ENCODE results near the gene AXIN1.
"Not testable (repeated sequence)": the region's sequence is repeated elsewhere in the genome, so short reads cannot be mapped to it uniquely, and the experiment has no call there.

Gene AXIN1

DNA sequence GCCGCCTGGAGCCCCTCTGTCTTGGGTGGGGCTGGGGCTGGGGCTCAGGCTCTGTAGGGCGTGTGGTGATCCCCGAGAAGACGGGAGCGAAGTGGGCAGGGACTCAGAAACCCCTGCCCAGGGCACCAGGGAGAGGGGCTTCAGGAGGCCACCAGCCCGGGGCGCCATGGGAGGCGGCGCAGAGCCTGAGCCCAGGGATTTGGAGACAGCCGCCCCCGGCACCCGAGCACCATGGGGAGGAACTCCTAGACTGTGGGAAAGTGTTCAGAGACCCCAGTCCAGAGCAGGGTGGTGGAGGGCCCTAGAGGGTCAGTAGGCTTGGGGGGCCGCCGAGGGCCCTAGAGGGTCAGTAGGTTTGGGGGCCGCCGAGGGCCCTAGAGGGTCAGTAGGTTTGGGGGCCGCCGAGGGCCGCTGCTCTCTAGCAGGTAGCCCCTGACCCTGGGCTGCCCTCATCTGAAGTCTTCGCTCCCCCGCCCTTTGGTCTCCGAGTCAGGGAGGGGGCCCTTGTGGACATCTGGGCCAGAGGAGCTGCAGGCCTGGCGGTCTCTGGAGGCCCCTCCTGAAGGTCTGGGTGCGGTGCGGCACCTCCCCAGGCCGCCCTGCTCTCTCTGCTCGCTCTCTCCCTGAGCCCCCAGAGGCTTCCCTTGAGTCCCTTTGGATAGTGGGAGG lies 71.4 kb downstream of the AXIN1 start:
- DNase-seq (ENCODE audit: low spot score), result no peak

DNA sequence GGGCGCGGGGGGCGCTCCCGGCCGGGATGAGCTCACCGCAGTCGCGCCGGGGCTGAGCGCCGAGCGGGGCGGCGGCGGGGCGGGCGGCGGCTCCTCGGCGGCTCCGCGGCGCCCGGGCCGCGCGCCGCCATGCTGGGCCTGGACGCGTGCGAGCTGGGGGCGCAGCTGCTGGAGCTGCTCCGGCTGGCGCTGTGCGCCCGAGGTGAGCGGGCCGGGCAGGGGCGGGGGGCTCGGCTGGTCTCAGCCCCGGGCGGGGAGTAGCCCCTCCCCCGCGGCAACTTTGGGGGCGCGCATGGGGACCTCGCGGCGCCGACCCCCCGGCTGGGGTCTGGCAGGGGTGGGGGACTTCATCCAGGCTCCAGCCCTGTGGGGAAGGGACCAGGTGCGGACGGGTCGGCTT lies 72.0 kb downstream of the AXIN1 start, which contains the start of gene ARHGDIG:
TSS of gene ARHGDIG (plus strand) at position 40 of the 400 bp plus-strand sequence. CDS start at position 130, 90 bp downstream.
- no peak for DNase-seq (ENCODE audit: low spot score)

DNA sequence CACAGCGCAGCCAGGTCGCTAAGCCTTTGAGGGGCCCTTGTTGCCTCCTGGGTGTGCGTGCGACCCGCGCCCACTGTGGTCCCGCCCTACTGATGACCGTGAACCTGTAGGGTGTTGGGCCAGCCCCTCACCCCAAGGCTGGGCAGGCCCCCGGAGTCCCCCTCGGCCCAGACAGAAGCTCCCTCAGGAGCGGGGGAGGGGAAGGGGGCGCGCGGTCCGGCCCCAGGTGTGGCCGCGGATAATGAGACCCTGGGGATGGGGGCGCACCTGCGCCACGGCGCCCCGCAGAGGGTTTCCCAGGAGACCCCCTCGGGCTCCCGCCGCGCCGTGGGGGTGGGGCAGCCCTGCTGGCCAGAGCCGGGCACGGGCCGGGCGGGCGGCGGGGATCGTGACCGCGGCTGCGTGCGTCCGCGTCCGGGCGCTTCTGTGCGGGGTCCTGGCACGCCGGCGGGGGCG lies 72.5 kb downstream of the AXIN1 start:
- DNase-seq (ENCODE audit: low spot score), result no peak

DNA sequence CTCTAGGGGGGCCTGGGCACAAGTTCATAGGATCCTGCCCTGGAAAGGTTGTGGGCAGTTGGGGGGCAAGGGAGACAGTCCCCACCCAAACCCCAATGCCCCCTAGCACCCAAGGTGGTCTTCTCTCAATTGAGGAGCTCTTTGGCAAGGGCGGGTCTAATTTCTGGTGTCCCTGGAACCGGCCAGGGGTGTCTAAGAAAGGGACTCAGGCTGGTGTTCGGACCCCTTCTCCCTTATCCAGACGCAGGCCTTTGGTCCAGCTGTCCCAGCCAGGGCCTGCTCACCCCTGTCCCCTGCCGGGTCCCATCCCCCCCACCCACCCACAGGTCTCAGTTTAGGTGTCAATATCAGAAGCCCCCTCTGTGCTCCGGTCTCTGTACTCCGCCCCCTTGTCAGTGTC lies 73.0 kb downstream of the AXIN1 start:
- DNase-seq (ENCODE audit: low spot score), result no peak

DNA sequence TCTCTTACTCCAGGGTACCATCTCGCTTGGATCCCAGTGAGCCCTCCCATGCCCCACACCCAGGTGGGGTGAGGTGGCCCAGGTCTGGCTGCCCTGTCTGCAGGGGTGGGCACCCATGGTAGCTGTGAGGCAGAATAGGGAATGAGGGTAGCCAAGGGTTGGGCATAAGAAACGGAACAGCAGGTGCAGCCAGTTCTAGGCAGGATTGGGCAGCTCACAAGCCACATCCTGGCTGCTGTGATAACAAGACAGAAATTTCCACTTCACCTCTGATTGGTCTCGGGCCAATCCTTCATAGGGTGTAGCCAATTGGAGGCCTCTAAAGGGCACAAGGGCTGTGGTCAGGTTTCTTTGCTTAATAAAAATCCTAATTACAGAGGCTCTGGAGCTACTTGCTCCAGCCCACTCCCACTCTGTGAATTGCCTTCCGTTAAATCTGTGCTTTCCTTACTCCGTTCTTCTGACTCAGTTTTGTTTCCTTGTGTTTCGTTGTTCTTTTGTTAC lies 73.6 kb downstream of the AXIN1 start:
- peak; percentile 53 for DNase-seq (ENCODE audit: low spot score)

DNA sequence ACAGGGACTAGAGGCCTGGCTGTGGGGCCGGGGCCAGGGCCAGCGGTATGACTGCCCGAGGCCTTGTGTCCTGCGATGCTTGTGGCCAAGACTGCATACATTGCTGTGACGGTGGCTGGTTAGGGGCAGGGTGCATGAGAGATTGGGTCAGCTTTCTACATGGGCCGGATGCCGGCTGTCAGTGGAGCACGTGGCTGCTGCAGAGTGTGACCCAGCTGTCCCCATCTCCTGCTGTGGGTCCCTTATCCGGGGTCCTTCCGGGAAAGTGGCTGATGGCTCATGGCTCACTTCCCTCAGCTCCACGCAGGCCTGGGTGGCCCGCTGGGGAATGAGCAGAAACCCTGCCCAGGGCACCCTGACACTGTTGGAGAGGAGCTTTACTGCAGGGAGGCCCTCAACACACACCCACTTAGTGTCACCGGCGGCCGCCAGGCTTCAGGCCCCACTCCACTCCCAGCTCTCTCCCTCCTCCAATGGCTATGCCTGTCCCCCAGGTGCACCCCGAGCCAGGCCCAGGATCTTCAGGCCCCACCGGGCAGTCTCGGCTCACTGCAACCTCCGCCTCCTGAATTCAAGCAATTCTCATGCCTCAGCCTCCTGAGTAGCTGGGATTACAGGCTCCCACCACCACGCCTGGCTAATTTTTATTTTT lies 76.0 kb downstream of the AXIN1 start:
- peak; percentile 9 for DNase-seq (ENCODE audit: low spot score)

DNA sequence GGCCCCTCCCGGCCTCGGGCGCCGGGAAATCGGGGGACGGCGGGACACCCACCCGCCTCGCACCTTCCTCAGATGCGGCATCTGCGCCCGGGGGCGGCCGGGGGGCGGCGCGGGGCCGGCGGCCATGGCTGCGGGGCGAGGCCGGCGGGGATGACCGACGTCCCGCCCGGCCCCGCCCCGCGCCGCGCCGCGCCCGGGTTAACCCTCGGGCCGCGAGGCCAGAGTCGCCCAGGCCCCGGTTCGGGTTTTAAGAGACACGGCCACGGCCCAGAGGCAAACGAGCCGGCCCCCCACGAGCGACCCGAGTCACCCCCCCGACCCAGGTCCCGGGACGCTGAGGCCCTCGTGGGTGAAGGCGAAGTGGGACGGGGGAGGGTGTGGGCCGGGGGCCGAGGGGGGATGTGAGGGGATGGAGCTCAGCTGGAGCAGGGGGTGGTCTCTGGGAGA lies 76.7 kb downstream of the AXIN1 start, which contains the start of gene RGS11:
TSS of gene RGS11 (minus strand) at position 159 of the 447 bp plus-strand sequence. CDS start at position 126, 33 bp downstream.
- no peak for DNase-seq (ENCODE audit: low spot score)

DNA sequence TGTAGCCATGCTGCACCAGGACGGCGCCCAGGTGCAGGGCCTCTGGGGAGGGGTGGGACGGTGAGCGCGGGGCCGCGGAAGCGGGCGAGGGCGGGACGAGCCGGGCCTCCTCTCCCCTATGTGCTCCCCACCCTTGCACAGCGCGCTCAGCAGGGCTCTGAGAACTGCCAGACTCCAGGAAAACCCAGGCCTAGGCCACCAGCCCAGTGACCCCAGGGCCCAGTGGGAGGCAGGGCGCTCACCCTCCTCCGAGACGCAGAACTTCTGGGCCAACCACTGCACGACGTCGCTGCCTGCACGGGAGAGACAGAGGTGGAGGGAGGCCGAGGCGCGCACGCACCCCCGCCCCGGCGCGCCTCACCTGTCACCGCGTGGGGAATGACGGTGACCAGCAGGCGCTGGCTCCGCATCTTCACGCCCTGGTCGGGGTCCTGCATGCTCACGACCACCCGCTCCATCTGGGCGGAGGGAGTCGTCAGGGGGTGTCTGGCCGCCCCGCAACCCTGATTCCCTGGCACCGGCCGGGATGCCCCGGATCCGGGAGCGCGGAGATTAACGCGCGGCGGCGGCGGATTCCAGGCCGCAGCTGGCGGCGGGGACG lies 77.4 kb downstream of the AXIN1 start:
- DNase-seq (ENCODE audit: low spot score), result peak; percentile 55

DNA sequence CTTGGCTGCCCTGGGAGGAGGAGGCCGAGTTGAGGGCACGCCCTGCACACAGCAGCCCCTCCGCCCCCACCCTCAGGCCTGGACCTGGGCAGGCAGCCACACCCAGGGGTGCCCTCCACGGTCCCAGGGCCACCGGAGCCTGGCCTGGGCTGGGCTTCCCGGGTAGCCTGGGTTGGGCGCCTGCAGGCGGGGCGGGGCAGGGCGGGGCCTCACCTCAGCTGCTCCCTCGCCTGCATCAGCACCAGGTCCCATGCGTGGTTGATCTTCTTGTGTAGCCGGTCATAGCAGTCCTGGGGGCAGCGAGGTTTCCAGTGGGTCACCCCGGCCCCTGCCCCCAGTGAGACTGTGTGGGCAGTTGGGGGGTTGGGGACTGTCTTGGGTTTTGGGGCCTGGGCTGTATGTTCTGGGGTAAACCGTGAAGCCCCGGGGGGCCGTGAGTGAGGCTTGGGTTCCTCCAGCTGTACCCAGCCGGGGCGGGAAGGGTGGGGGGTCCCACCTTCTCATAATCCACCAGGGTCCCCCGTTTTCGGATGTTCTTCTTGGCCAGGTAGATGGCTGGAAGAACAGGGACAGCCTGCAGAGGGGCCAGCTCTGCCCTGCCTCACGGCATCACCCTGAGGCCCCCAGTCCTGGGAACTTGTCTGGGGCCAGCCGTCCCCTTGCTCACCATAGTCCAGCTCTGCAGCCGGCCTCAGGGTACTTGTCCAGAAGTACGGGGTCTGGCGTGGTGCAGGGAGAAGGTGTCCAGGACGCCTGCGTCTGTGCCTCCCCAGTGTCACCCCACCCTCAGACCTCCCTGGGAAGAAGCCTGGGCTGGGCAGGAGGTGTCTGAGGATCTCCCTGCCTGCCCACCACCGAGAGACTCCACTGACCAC lies 78.7 kb downstream of the AXIN1 start:
- DNase-seq (ENCODE audit: low spot score), result no peak

DNA sequence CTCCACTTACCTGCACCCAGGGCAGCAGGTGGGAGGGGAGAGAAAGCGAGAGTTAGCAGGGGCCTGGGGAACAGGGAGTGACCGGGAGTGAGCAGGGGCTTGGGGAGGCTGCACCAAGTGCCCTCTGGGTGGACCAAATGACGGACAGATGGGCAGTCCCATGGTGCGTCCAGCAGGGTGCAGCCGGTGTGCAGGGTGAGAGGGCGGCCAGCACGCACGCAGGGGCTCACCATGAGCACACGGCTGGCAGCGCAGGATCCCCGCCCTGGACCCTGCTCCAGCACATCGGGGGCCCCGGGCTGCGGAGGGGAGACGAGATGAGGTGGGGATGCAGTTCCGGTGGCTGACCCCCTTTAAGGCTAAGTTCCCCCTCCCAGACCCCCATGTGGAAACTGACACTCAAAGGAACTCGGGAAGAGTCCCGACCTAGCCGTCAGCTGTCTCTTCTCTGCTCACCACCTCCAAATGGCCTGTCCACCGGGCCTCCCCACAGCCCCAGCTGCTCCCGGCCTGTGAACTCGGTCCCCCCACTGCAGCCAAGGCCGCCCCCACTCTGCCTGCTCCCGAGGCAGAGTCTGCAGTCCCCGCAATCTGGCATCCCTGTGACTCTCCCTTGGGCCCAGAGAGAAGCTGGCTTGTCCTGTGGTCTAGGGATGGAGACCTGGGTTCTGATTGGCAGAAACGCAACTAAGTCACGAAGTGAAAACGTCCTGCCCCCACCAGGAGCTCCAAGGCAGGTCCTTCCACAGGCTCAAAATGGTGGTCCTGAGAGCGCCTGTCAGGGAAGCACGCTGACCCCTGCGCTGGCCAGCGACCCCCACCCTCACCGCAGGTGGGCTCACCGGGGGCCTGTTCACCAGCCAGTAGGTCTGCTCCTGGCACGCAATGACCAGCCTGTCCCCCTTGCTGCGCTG lies 79.6 kb downstream of the AXIN1 start:
- no peak for DNase-seq (ENCODE audit: low spot score)

DNA sequence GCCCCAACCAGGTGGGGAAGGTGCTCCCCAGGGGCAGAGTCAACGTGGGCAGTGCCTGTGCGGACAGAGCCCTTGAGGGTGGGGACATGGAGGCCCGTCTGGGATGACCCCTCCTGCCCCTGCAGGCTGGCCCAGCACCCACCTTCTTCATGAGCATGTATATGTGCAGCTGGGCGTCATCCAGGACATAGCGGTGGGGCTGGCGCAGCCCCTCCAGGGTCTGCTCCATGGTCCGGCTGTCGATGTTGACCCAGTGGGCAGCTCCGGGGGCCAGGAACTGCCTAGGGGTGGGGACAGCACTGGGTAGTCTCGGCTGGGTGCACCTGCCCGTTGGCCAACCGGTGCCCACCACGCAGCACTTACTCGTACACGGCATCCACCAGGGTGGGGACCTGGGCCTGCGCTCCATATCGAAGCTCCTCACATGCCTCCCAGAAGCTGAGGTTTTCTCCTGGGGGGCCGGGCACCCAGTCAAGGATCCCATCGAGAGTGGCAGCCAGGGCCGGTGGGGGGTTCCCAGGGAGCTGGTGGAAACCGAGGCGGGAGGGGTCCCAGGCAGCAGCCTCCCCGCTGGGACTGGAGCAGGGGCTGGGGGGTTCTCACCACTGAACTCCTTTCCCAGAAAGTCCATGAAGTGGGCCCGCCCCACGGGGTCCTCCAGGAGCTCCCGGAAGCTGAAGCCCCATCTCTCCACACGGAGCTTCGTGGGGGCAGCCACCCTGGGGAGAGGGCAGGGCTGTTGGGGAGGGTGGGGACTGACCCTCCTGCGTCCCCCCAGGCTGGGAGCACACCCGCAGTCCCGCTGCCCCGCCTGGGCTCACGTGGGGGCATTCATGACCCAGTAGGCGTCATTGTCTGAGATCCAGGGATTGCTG lies 81.9 kb downstream of the AXIN1 start:
- DNase-seq (ENCODE audit: low spot score), result no peak

DNA sequence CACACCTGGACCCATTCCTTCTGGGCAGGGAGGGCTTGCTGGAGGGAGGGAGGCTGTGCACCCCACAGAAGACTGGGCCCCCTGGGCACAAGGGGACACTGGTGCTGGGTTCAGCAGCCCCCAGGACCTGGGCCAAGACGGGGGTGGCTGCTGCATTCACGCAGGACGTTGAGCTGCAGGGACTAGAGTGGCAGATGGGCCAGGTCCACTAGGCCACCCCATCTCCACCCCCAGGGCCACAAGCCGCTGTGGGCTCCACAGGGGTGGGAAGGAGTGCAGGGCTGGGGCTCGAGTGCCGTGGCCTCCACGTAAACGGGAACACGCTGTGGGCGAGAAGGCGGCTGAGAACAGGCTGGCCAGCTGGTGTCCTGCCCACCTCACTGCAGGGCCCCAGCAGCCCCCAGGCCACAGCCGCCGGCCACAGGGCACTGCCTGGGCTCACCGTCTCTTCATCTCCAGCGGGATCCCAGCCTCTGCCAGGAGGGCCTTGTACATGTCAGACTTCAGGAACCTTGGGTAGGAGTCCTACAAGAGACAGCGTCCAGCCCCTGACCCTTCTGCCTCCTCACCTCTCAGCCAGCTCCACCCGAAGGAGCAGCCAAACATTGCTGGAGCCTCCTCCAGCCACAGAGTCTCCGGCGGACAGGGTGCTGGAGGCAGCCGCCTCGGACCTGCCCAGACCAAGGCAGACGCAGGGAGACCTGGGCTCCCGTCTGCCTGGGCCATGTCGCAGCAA lies 83.3 kb downstream of the AXIN1 start:
- no peak for DNase-seq (ENCODE audit: low spot score)

DNA sequence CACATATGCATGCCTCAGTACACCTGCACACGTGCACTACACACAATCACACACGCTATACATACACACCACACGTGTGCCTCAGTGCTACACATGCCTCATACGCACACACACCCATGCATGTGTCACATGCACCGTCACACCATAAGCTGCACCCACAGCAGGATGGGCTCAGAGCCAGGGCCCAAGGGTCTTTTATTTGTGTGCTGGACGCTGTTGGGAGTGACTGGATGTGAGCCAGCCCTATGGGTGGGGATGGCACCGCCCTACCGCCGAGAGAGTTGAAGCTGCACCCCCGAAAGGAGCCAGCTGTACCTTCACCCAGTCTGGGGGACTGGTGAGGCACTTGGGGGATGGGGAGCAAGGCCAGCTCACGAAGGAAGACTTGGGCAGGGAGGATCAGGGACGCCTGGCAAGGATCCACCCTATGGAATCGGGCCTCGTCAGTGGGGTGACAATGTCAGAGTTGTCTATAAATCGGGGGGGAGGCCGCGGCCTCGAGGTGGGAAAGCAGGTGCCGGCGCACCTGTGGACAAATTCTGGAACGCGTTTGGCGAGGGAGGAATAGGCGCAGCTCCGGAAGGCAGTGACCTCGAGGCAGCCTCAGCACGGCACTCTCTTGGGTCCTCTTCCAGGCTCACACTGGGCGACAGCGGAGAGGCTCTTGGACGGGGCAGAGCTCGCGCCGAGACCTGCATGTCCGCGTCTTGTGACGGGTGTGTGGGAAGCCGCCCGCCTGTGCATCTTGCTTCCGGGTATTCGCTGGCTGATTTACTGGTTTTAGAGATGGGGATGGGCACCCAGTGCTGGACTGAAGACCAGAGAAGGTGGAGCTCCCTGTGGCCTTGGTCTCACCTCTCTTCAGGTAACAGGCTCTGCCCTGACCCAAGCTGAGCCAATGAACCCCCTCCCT lies 84.1 kb downstream of the AXIN1 start:
- no peak for DNase-seq (ENCODE audit: low spot score)

DNA sequence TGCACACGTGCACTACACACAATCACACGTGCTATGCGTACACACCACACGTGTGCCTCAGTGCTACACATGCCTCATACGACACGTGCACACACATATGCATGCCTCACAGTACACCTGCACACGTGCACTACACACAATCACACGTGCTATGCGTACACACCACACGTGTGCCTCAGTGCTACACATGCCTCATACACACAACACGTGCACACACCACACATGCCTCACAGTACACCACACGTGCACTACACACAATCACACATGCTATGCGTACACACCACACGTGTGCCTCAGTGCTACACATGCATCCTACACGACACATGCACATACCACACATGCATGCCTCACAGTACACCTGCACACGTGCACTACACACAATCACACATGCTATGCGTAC lies 85.0 kb downstream of the AXIN1 start:
- DNase-seq (ENCODE audit: low spot score), result not testable (repeated sequence)

DNA sequence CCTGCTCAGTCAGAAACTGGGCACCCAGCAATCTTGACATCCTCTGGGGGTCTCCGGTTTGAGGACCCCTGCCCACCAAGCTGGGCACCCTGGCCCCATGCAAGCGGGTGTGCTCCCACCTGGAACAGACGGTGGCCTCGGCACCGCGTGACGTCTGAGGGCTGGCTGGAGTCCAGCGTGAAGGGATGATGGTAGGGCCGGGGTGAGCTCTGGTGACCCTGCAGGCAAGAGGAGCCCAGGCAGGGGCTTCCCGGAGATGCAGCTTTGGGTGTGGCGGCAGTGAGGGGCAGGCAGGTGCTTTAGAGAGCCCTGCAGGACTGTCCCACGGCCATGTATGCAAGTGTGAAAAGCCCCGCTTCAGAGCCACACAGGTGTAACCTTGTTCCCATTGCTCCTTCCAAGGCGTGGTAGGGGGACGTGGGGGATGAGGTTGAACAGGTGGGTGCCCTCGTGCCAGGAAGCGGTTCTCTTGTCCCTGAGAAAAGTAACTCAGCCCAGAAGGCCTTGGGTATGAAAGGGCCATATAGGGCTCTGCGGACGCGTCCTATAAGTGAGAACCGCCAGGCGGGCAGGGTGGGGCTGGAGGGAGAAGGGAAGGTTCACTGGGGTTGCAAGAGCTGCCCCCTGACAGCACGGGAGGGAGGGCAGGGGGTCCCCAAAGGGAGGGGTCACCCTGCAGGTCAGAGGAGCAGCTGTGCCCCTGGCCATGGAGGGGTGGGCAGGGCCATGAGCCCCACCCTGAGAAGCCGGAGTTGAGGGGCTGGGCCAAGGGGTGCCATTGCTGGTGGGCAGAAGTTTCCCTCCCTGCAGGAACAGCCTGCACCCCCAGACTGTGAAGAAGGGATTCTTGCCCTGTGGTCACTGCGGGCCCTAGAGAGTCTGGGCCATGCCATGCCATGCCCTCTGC lies 86.0 kb downstream of the AXIN1 start:
- DNase-seq (ENCODE audit: low spot score), result no peak

DNA sequence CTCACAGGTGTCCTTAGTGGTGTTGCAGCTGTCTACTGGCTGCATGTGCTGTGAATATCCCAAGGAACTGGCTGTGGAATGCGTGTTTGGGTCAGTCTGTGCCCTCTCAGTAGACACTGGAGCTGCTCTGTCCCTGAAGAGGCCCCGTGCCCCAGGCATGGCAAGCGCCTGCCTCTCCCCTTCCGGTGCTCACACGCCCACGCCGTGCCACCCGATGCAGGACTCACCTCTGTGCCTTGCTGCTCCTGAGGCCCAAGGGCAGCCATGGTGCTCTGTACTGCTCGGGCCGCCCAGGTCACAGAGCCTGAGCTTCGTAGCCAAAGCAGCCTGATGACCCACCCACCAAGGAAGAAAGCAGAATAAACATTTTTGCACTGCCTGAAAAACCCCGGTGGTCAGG lies 86.8 kb downstream of the AXIN1 start:
- DNase-seq (ENCODE audit: low spot score), result no peak

DNA sequence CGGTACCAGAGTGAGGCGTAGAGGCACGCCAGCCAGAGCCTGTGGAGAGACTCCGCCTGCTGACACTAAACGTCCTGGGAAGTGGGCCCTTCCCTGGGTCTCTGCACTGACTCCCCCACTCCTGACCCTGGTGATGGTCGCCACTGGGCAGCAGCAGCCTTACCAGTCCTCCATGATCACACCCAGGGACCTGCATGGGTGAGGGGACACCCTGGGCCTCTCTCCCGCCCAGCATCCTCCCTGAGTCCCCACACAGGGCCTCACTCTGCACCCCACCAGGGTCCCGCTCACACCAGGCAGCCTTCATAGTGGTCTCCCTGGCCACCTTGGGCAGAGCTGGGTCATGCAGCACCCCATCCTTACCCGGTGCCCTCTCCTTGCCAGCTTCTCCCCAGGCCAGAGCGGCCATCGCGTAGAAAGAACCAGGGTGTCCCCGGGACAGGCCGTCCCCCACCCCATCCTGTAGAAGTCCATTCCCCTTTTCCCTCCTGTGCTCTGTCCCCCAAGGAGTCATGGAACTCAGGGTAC lies 87.5 kb downstream of the AXIN1 start:
- DNase-seq (ENCODE audit: low spot score), result no peak

All from RKO (cell line).